A549 (cell line): Measurements from ENCODE around the gene ANKRD11. TPM values are rescaled to one million over a fixed set of nuclear protein-coding genes. Genes with fewer than 3 reads are reported as not detected.

Source experiments
- ATAC-seq, 2 experiments: fragments of 200-7000 bp in 1 of 2; fragments of >200 bp in 1 of 2; cut with Nextera tagmentation in 1 of 2; cut with Tn5 transposase in 1 of 2; 3 replicates each; pipeline versions ENCODE4 v1.8.0 to v1.9.1; 2018 to 2020; ENCODE audit warnings: mild to moderate bottlenecking in 1 of 2, moderate library complexity in 1 of 2
- CTCF ChIA-PET: fragments of 300-600 bp; sonication (Branson Sonifier 250); formaldehyde crosslinking; extraction: SDS; loops from one replicate; lab custom pipeline; 2021; ENCODE audit warnings: antibody characterized with exemption, inconsistent platforms; lab: Yijun Ruan, JAX
- POLR2A ChIA-PET: fragments of 350-600 bp; formaldehyde crosslinking; extraction: SDS; loops from one replicate; lab custom pipeline; 2021; ENCODE audit warnings: antibody characterized with exemption, inconsistent platforms; lab: Yijun Ruan, JAX
- DNase-seq, 2 experiments: peaks; one replicate each; pipeline versions ENCODE4 v3.0.0 to v3.0.0-alpha.2; 2011 to 2016; ENCODE audit warnings: low read depth in 1 of 2, low spot score in 1 of 2
- FAIRE-seq: peaks from 2 replicates; lab custom pipeline; 2011; peaks lifted over from hg19 to GRCh38; lab: Jason Lieb, UNC
- H3K27ac ChIP-seq, 2 experiments: fragments of >200 bp; sonication (Bioruptor Twin); formaldehyde crosslinking; 3 replicates each; pipeline ENCODE4 v1.5.1; 2016 to 2017
- H3K4me1 ChIP-seq: fragments of >200 bp; sonication (Bioruptor Twin); formaldehyde crosslinking; 3 replicates; pipeline ENCODE4 v1.6.1; 2016
- H3K4me2 ChIP-seq: fragments of >200 bp; sonication (Bioruptor Twin); formaldehyde crosslinking; 3 replicates; pipeline ENCODE4 v1.6.1; 2016
- H3K4me3 ChIP-seq: fragments of >200 bp; sonication (Bioruptor Twin); formaldehyde crosslinking; 3 replicates; pipeline ENCODE4 v1.5.1; 2016
- H3K9me3 ChIP-seq: fragments of >200 bp; sonication (Bioruptor Twin); formaldehyde crosslinking; 3 replicates; pipeline ENCODE4 v1.6.1; 2016
- BHLHE40 ChIP-seq: IDR thresholded peaks from 2 replicates; pipeline ENCODE4 v1.6.1; 2012; ENCODE audit warnings: low read depth, low read length, inconsistent platforms
- CEBPB ChIP-seq, 2 experiments: fragments of >200 bp in 1 of 2; sonication (Bioruptor Twin) in 1 of 2; formaldehyde crosslinking in 1 of 2; IDR thresholded peaks; 2 replicates each; pipeline ENCODE4 v1.6.1; 2012 to 2016
- CHD4 ChIP-seq: fragments of 200-600 bp; sonication (generic); IDR thresholded peaks from 2 replicates; pipeline ENCODE4 v1.6.1; 2016; ENCODE audit warnings: antibody characterized with exemption, mild to moderate bottlenecking, borderline replicate concordance
- EHMT2 ChIP-seq: fragments of 200-600 bp; sonication (generic); IDR thresholded peaks from 2 replicates; pipeline ENCODE4 v1.6.1; 2016; ENCODE audit warnings: antibody characterized with exemption, low read depth, mild to moderate bottlenecking, moderate library complexity
- GATA3 ChIP-seq: IDR thresholded peaks from 2 replicates; pipeline ENCODE4 v1.6.1; 2012; ENCODE audit warnings: borderline replicate concordance
- HES2 ChIP-seq: fragments of >200 bp; sonication (Bioruptor Twin); formaldehyde crosslinking; IDR thresholded peaks from 2 replicates; pipeline ENCODE4 v1.6.1; 2016
- HOXB5 ChIP-seq: fragments of 250-450 bp; sonication (Bioruptor Pico); IDR thresholded peaks from 2 replicates; pipeline ENCODE4 v1.5.0; 2020; ENCODE audit warnings: mild to moderate bottlenecking, moderate library complexity
- JUNB ChIP-seq: fragments of >200 bp; sonication (Bioruptor Twin); formaldehyde crosslinking; IDR thresholded peaks from 2 replicates; pipeline ENCODE4 v1.6.1; 2016
- KDM1A ChIP-seq: fragments of 200-600 bp; sonication (generic); IDR thresholded peaks from 2 replicates; pipeline ENCODE4 v1.6.1; 2016; ENCODE audit warnings: low read depth, mild to moderate bottlenecking
- MYC ChIP-seq: IDR thresholded peaks from 2 replicates; pipeline ENCODE4 v1.6.1; 2012; ENCODE audit warnings: mild to moderate bottlenecking, inconsistent platforms, low read length, improper control_type of control experiment, borderline replicate concordance
- NPAS2 ChIP-seq: fragments of 250-450 bp; sonication (Bioruptor Pico); IDR thresholded peaks from 2 replicates; pipeline ENCODE4 v1.8.0; 2022; ENCODE audit warnings: mild to moderate bottlenecking, moderate library complexity, borderline replicate concordance
- RCOR1 ChIP-seq: fragments of 150-350 bp; IDR thresholded peaks from 2 replicates; pipeline ENCODE4 v1.6.1; 2014; ENCODE audit warnings: antibody characterized with exemption, low read length, low read depth
- REST ChIP-seq: fragments of 200-600 bp; sonication (generic); IDR thresholded peaks from 2 replicates; pipeline ENCODE4 v1.6.1; 2016; ENCODE audit warnings: antibody characterized with exemption, mild to moderate bottlenecking, moderate library complexity
- SMC3 ChIP-seq: fragments of >200 bp; sonication (Bioruptor Twin); formaldehyde crosslinking; IDR thresholded peaks from 3 replicates; pipeline ENCODE4 v1.6.1; 2018; ENCODE audit warnings: inconsistent platforms
- TFCP2L1 ChIP-seq: fragments of 250-450 bp; sonication (Bioruptor Pico); IDR thresholded peaks from 2 replicates; pipeline ENCODE4 v1.5.0; 2021; ENCODE audit warnings: mild to moderate bottlenecking
- ZNF302 ChIP-seq: fragments of 250-450 bp; sonication (Bioruptor Pico); IDR thresholded peaks from 2 replicates; pipeline ENCODE4 v1.9.0; 2021; ENCODE audit warnings: inconsistent platforms, mild to moderate bottlenecking, moderate library complexity
- whole genome bisulfite sequencing: methylation state at CpG from one replicate; pipeline ENCODE4 v1.1.6; 2017; ENCODE audit errors: missing lambda C conversion rate; 5-methylcytosine and 5-hydroxymethylcytosine counted together
- polyA plus RNA-seq, 4 experiments: library from polyadenylated mRNA; depleted of rRNA in 3 of 4; stranded (reverse); fragments of >200 nt; fragmentation: RNase III in 1 of 4; extraction: RNeasy Plus Mini Kit Qiagen cat#74134 plus additional on column Dnase treatment in 1 of 4; gene quantifications; 2 replicates in 3 of 4; 3 replicates in 1 of 4; pipeline ENCODE4 v1.2.3, GENCODE V29; 2011 to 2017
- TF ChIP-seq, protein P1 (sequence below): IDR thresholded peaks from 2 replicates; pipeline ENCODE4 v1.6.1; 2012; ENCODE audit warnings: low read depth, borderline replicate concordance
- TF ChIP-seq, protein P2 (sequence below): fragments of 250-450 bp; sonication (Bioruptor Pico); IDR thresholded peaks from 2 replicates; pipeline ENCODE4 v1.5.0; 2020; ENCODE audit warnings: low read depth, mild to moderate bottlenecking, moderate library complexity
- TF ChIP-seq, protein P3 (sequence below): fragments of >200 bp; sonication (Bioruptor Twin); formaldehyde crosslinking; IDR thresholded peaks from 3 replicates; pipeline ENCODE4 v1.5.1; 2016

Gene ANKRD11
- polyA plus RNA-seq, 2 of the 4 experiments (the other 2 are of a cell fraction) = 53.6 to 54.9 TPM

DNA sequence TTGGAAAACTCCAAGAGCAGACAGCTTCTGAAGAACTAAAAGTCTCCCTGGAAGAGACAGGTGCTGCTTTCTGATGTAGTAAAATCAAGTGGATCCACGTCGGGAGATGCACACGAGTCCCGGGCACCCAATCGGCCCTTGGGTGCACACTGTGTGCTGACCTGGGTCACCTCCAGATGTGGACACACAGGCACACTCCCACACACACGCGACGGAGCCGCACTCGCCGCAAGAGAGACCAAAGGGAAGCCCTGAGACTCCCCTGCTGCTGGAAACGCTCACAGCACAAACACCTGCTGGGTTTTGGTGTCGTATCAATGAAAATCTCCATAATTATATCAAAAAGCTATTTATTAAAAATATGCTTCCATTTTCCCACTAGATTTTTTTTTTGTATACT, 94.2 kb downstream of the ANKRD11 start:
- 79% methylated on average over 13 of the region's 13 CpGs for whole genome bisulfite sequencing
- TF ChIP-seq, protein P1, sequence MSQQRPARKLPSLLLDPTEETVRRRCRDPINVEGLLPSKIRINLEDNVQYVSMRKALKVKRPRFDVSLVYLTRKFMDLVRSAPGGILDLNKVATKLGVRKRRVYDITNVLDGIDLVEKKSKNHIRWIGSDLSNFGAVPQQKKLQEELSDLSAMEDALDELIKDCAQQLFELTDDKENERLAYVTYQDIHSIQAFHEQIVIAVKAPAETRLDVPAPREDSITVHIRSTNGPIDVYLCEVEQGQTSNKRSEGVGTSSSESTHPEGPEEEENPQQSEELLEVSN = no peak
- no peak for TF ChIP-seq GATA3
- TF ChIP-seq CHD4 = no peak
- no peak for TF ChIP-seq CEBPB (IDR thresholded peaks at IDR 0.05)
- TF ChIP-seq HES2 = no peak
- TF ChIP-seq KDM1A = no peak
- TF ChIP-seq SMC3 = no peak
- TF ChIP-seq NPAS2 = no peak
- no peak for TF ChIP-seq REST
- TF ChIP-seq ZNF302 (CRISPR knock-in tag) = no peak
- TF ChIP-seq TFCP2L1 (CRISPR knock-in tag) = no peak
- no peak for TF ChIP-seq HOXB5 (CRISPR knock-in tag)
- no peak for TF ChIP-seq RCOR1
- TF ChIP-seq, protein P2, sequence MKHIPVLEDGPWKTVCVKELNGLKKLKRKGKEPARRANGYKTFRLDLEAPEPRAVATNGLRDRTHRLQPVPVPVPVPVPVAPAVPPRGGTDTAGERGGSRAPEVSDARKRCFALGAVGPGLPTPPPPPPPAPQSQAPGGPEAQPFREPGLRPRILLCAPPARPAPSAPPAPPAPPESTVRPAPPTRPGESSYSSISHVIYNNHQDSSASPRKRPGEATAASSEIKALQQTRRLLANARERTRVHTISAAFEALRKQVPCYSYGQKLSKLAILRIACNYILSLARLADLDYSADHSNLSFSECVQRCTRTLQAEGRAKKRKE (CRISPR knock-in tag) = no peak
- no peak for TF ChIP-seq JUNB
- no peak for TF ChIP-seq EHMT2
- no peak for TF ChIP-seq MYC
- TF ChIP-seq BHLHE40 = no peak
- TF ChIP-seq, protein P3, sequence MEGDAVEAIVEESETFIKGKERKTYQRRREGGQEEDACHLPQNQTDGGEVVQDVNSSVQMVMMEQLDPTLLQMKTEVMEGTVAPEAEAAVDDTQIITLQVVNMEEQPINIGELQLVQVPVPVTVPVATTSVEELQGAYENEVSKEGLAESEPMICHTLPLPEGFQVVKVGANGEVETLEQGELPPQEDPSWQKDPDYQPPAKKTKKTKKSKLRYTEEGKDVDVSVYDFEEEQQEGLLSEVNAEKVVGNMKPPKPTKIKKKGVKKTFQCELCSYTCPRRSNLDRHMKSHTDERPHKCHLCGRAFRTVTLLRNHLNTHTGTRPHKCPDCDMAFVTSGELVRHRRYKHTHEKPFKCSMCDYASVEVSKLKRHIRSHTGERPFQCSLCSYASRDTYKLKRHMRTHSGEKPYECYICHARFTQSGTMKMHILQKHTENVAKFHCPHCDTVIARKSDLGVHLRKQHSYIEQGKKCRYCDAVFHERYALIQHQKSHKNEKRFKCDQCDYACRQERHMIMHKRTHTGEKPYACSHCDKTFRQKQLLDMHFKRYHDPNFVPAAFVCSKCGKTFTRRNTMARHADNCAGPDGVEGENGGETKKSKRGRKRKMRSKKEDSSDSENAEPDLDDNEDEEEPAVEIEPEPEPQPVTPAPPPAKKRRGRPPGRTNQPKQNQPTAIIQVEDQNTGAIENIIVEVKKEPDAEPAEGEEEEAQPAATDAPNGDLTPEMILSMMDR = no peak
- no peak overlapping the region for H3K4me3 ChIP-seq
- FAIRE-seq = no peak
- ChIA-PET CTCF (interaction anchor here (0.6 to 2.2 kb wide), 4 partner anchors 16 to 95 kb away, joined by 3 to 6 read pairs (median 4); no protein-coding TSS in a partner anchor), POLR2A (no interaction called here)
- H3K4me1 ChIP-seq = peaks cover 35% of the 10 kb centered on the region
- ATAC-seq = peak; percentile 6 to 8; a peak in 1 of 6 replicates
- no peaks in the 10 kb centered on the region for H3K9me3 ChIP-seq
- H3K27ac ChIP-seq = no peak overlapping the region
- DNase-seq = no peak
- H3K4me2 ChIP-seq = peak overlapping the region; percentile 71; the same call in 2 of the 3 replicates
